GM19023 (cell line): ENCODE measurements around the gene LYPD6B.

Experiments used
- ATAC-seq: cut with Tn5 transposase; IDR thresholded peaks from one replicate; pipeline ENCODE4 v1.9.1; 2021; ENCODE audit warnings: mild to moderate bottlenecking, moderate library complexity; ENCODE audit not compliant: unreplicated experiment

Gene LYPD6B

DNA sequence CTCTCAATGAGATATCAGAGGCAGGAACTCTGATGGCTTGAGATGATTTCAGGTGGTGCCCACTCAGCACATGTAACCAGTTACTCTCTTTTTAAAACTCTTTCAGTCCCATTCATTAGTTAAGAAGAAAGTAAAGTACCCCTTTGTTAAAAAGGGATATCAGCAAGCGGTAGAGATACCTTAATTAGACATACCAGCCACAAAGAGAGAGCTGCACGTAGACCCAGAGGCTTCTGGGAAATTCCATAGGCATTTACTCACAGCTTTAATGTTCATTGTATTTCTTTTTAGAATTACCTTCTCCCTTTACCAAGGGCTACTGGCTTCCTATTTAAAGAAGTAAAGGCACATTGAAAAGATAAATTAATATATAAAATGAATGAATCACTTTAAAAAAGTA is 63.3 kb downstream of the LYPD6B start:
- no peak for ATAC-seq

DNA sequence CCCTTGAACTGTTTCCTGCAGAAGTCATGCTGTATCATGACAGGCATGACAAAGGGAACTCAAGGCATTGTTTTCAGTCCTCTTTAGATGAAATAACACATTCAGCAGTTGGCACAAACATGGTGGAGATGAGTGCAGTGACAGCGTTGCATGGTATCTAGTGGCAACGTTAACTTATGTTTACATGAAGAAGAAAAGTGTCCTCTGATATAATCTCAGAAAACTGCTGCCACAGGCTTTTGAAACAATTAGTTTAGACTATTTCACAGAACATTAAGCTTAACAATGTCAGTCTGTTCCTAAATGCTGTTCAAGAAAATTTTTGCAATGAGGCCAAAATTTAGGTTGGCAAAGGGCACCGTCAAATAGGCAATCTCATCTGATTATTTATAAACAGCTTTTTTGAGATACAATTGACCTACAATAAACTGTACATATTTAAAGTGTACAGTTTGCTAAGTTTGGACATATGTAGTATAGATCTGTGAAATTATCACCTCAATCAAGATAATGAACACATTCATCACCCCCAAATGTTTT is 64.7 kb downstream of the LYPD6B start:
- ATAC-seq, result no peak

DNA sequence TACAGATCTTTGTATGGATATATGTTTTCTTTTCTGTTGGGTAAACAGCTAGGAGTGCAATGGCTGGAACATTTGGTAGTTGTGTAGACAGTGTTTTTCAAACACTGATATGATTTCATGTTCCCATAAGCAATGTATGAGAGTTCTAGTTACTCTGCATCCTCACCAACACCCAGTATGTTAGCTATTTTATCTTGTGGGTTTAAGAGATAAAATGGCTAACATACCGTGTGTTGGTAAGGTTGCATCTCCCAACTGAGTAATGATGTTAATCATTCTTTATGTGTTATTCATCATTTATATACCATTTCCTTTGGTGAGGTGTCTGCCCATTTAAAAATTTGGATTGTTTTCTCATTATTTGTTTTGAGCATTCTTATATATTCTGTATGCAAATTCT is 65.7 kb downstream of the LYPD6B start:
- ATAC-seq, result no peak

DNA sequence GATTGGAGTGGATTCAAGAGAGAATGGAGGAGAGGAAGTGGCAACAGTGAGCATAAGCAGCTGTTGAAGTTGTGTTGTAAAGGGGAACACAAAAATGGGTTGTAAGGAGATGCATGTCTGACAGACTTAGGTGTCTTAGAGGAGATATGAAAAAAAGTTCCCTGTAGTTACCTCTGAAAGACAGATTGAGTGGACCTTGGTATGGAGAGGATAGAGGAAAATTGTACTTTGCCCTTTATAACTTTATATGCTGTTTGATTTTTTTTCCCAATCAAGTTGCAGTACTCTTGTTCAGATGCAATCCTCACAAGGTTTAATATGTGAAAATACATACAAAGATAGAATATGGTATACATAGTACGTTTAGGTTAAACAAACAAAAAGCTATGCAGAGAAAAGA is 73.6 kb downstream of the LYPD6B start:
- no peak for ATAC-seq

DNA sequence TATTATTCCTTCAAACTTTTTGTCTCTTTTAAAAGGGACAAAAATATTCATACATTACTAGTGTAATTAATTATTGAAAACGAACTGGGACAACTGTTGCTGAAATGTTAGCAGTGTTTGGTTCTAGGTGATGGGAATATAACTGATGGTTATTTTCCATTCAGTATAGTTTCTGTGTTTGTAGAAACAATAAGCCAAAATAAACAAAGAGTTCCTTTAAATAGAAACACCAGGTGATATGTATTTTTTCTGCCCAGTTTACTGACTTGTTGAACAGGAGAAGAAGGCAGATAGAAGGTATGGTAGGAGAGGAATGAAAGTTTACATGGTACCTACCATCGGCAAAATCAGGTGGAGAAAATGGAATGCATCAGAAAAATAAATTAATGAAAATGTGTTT is 74.2 kb downstream of the LYPD6B start:
- ATAC-seq, result no peak

DNA sequence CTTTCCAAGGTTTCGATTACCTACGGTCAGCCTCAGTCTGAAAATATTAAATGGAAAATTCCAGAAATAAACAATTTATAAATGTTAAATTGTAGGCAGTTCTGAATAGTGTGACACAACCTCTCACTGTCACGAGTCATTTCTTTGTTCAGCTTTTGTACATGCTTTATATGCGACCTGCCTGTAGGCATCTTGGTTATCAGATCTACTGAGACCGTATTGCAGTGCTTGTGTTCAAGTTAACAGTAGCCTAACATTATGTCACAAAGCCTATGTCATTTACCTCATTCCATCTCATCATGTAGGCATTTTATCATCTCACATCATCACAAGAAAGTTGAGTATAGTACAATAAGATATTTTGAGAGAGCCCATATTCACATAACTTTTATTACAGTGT is 77.3 kb downstream of the LYPD6B start:
- no peak for ATAC-seq

DNA sequence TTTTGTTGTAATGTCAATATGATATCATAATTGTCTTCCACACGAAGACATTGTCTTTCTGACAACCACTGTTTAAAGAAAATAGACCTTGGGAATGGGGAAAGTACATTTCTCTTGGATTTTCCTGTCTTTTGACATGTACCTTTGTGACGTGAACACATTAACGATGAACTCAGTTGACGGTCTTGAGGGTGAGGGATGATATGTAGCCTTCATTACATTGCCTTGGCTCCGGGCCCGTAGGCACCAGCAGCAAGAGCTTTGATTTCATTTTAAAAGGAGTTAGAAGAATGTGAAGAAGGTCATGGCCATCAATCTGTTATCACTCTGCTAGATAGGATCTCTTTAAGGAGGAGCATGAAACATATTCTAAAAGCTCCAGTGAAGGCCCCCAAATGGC is 80.9 kb downstream of the LYPD6B start:
- ATAC-seq, result no peak

DNA sequence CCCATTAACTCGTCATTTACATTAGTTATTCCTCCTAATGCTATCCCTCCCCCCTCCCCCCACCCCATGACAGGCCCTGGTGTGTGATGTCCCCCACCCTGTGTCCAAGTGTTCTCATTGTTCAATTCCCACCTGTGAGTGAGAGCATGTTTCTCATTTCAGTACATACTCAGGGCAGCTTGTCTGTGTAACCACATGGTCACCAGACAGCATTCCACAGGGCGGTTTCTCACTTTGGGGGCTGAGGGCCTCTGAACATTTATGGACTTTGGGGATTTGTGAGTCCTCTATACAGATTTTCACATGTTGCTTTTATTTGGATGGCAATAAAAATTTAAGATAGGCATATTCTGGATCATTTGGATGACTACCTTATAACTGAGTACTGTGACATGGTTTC is 84.0 kb downstream of the LYPD6B start:
- ATAC-seq, result no peak

DNA sequence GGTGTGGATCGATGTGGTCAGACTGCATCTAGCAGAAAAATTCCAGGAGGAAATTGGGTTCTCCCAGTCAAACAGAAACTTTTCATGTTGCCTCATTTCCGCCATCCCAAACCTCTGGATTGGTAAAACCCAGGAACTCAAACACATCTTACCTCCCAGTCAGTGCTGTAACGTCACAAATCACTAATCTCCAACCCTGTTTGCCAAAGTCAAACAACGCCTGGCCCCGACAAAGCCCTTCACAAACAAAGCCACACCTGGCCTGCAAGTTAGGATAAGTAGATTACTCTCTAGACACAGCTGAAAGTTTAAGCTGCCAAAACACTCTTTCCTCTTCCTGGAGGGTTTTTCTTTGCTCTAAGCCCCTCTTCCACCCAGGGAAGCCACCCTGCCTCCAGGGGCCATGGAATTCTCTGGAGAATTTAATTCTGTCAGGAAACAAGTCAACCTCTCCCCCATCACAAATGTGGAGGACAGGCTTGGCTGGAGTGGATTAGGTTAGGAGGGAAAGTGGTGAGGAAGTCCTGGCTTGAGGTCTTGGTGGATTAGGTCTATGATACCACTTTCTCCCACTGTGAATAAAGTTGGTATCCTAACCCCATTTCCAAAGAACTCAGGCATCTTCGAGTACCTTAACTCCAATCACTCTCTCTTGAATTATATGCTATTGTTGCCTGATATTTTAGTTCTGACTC is 86.7 kb downstream of the LYPD6B start:
- no peak for ATAC-seq

DNA sequence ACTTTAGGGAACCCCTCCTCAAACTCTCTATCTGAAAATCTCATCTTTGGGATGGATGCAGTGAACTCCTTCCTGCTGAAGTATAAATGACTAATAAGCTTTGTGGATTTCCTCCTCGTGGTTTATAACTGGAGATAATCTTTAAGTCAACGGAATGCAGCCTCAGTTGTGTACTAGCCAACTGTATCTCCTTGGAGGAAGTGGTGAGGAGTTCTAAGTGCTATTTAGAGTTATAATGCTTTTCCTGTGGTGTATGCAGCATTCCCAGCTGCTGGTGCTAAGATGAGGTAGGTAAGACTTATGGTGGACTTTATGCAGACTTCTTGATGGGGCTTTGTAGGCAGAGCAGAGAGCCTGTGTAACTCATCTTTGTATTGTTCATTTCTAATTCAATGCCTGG is 90.9 kb downstream of the LYPD6B start:
- no peak for ATAC-seq

DNA sequence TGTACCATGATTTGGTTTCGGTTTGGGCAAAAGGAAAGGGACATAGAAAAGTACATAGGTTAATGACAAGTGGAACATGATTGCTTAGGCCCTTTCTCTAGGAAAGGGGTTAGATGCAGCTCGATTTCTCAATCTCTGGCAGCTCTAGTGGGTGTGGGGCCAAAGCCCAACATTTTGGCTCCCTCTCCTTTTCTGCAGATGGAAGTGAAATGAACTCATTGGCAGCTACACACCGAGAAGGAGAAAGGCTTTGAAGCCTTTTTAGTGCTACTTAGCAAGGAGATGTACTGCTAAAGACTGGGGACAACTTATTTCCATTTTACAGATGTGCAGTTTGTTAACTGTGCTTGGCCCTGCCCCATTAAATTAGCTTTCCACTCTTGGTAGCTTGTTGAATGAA is 93.8 kb downstream of the LYPD6B start:
- ATAC-seq, result no peak

DNA sequence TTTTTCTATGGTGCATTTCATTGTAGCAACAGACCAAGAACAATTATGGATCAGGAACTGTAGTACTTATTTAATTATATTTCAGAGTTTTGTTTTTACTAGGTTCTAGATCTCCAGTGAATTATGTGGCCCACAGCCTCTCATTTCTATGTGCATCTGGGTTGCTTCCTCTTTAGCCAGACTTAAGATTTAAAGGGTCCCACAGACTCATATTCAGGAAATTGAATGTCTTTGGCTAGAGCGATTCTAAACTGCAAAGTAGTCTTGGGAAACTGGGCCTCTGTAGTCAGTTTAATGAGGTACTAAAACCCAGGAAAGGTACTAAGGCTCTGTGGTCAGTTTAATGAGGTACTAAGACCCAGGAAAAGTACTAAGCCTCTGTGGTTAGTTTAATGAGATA is 94.4 kb downstream of the LYPD6B start:
- ATAC-seq, result no peak

DNA sequence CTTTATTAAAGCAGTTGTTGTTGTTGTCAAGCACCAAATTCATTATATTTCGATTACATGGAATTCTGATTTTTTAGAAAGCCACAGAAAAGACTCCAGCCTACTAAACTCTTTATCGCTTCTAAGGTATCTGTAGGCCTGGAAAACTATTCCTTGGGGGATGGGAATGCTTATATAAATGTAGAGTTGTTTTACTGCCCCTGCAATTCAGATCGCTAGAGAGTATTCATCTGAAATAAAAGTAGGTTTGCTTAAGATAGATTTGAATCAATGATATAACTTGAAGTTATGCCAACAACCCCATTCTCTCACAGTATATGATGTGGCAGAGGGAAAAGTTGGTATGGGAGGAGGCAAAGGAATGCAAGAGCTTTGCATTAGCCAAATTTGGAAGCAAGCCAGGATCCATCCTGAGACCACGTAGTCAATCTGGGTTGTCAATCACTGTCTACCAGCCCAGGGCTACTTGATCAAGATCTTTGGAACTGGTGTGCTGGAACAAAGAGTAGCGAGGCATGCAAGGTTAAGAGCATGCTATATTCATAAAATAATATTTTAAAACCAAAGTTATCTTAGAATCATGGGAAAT is 95.9 kb downstream of the LYPD6B start:
- ATAC-seq, result no peak

DNA sequence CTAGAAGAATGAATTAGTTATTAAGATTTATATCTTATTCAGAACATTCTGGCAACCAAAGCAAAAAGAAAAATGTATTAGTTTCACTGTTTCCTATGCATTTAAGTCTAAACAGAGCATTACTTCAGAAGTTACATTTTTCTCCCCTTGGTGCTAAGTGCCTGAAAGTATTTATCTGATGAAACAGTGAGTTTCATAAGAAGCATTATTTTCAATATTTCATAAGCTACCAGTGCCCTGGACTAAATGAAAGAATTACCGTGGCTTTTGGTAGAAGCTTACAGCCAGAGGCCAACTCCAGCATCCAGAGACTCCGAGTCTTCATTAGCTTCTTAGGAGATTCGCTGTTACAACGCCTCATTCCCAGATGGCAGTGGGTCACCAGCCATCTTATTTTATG is 97.6 kb downstream of the LYPD6B start:
- ATAC-seq, result no peak

DNA sequence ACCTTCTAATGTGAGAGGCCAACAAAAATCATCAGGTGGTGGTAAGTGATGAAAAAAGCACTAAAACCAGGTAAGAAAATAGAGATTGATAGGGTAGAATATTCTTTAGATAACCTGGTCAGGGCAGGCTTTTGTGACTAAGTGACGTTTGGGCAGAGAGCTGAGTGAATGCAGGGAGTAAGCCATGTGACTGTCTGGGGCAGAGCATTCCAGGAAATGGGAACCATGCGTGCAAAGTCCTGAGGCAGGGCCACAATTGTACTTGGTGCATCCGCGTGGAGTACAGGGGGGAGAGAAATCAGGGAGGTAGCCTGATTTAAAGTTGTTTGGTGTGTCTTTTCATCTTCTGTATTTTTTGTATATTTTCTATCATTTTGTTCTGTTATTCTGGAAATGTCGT is 102.5 kb downstream of the LYPD6B start:
- ATAC-seq, result no peak

DNA sequence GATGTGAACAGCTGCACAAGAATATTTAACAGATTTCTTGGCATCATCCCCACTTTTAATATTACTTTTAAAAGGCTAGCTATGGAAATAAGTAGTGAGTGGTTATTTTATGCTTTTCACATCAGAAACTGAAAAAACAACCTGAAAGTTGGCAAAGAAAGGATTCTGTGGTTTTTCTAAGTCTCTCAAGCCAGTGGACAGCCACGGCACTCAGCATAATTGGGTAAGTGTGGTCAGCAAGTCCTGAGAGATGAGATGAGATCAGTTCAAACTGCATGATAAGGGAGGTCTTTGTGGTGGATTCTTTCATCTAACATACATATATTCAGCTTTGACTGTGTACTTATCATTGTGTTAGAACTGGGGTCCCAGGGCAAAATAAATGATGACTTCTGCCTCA is 105.2 kb downstream of the LYPD6B start:
- no peak for ATAC-seq

DNA sequence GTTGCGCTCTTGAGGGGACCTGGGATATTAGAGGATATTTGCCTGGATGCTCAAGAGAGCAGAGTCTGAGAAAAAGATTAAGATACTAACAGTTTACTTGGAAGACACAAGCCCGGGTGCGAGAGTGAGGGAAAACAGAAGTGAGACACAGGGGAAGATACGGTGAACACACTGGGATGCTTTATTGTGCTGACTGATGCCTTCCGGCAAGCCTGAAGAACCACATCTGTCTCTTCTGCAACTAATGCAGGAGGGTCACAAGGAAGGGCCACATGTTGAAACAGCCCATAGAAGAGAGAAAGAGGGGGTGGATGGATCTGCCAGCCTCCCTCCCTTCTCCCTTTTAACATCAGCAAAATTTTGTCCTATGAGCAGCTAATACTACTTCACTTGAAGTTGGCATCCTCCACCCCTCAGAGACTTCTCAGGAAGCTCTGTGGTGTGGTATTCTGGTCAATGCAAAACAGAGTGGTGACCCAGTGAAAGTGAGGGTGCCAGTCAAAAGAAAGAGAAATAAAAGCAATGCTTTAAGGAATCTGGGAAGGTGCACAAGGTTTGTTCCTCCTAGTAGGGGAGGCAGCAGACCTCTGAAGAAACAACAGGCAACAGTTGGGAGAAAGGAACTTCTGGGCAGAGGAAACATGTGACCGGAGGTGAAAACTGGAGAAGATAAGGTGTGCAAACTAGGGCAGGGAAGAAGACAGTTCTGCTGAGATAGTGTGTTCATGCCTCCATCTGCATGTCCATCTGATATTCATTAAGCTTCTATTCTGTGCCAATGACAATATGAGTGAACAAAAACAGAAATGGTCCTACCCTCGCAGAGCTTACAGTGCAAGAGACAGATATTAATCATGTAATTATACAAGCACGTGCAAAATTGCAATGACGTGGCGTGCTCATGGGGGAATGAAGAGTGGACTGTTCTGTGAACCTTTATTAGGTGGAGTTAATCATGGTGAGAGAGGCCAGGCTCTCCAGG is 107.1 kb downstream of the LYPD6B start:
- ATAC-seq, result no peak

DNA sequence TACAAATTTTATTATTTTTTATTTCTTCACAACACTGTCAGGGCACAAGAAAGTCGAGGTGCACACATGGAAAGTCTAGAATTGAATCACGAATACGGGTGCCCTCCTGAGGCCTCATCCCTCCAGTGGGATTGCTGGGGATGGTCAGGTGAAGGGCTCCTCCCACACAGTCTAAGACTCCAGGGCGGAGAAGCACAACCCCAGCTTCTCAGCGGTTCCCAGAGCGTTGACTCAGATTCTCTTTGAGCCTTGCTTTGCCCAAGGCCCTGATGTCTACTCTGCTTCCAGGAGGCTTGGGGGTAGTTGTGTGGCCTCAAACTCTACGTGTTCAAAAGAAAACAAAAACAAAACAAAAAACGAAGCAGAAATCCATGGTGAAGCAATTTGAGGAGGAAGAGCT is 108.4 kb downstream of the LYPD6B start:
- no peak for ATAC-seq

DNA sequence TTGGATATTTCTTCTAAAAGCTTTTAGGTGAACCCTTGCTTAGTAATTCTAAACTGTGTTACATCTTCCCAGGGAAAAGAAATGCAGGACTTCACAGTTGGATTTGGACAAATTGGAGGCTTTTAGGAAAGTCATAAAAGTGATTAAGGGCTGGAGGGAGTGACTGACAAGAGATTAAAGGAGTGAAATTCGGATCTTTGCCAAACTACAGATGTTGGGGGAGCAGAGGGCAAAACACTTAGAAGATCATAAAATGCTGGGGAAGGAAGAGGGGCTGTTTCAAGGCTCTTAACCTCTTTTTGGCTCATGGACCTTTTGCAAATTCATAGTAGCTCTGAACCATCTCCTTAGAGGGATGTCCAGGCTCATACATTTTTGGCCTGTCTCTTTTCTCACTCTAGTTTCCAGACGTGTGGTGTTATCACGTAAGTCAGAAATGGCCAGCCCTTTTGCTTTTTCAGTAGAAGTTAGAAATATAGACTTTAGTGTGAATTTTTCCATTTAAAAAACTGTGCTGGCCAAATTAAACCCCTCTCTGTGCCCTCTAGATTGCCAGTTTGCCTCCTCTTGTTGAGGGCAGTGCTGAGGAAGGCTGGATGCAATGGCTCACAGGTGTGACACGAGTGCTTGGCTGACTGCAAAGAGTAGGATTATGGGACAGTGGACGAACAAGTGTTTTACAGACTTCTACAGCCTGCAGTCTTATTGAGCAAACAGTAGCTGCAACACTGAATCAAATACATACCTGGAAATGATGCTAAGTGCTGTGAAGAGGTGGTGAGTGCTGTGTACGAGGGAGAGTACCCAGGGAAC is 109.9 kb downstream of the LYPD6B start:
- ATAC-seq, result no peak

DNA sequence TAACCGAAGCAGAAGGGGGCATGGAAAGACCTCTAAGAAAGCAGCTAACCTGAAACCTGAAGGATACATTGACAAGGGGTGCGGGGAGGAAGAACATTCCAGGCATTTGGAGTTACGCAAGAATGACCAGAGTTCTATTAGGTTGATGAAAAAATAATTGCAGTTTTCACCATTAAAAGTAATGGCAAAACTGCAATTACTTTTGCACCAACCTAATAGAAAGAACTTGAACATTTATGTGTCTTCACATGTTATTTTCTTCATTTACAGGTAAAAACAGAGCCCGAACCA is 110.5 kb downstream of the LYPD6B start:
- ATAC-seq, result no peak

DNA sequence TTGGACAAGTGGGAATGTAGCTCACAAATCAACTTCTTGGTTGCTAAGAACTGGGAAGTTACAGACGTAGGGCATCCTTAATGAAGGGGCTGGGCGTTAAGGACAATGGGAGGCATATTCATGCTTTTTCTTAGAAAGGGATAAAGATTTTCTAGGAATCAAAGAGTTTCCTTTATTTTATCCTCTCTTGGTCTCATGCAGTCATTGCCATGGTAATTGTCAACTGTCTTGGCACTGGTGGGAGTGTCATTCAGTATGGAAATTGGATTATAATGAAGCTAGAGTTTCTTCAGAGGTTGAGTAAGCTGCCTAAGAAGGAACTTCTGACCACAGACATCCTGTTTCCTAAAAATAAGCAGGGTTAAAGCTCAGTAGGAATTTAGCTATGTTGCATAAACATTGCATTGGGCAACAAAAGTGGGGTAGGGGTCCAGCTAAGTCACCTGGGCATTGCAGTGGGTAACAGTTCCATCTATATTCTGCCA is 114.0 kb downstream of the LYPD6B start:
- ATAC-seq, result no peak
